K562 (cell line): ENCODE measurements around the gene ORC3. TPM values are rescaled to one million over a fixed set of nuclear protein-coding genes. Genes with fewer than 3 reads are reported as not detected.

Experiments used
- CHD1 ChIP-seq: fragments of 200-600 bp; sonication (generic); IDR thresholded peaks from one replicate; pipeline ENCODE4 v1.6.1; 2012; ENCODE audit warnings: mild to moderate bottlenecking, moderate library complexity, low read length, inconsistent platforms
- CREBBP ChIP-seq: IDR thresholded peaks from one replicate; pipeline ENCODE4 v1.6.1; 2012; ENCODE audit warnings: low read depth, mild to moderate bottlenecking, control low read depth, inconsistent platforms, low read length
- DACH1 ChIP-seq: fragments of 450-650 bp; IDR thresholded peaks from 2 replicates; pipeline ENCODE4 v1.6.1; 2018; ENCODE audit not compliant: partially characterized antibody
- EGR1 ChIP-seq: fragments of 450-650 bp; conservative IDR thresholded peaks from 2 replicates; pipeline ENCODE4 v1.6.1; 2017; ENCODE audit warnings: mild to moderate bottlenecking
- IFI16 ChIP-seq: fragments of 250-450 bp; sonication (Bioruptor Pico); IDR thresholded peaks from 2 replicates; pipeline ENCODE4 v2.1.2; 2022; ENCODE audit warnings: mild to moderate bottlenecking, inconsistent platforms
- LCOR ChIP-seq: sonication (generic); formaldehyde crosslinking; IDR thresholded peaks from 2 replicates; pipeline ENCODE4 v1.8.0; 2022; ENCODE audit warnings: mild to moderate bottlenecking, missing genetic modification reagents
- MAFK ChIP-seq: IDR thresholded peaks from 2 replicates; pipeline ENCODE4 v1.6.1; 2011; ENCODE audit warnings: low read length, improper control_type of control experiment
- RBFOX2 ChIP-seq: fragments of 200-400 bp; formaldehyde crosslinking; IDR thresholded peaks from 2 replicates; pipeline ENCODE4 v1.6.1; 2017; ENCODE audit warnings: low read depth, mild to moderate bottlenecking, low read length, moderate library complexity
- RCOR1 ChIP-seq, 2 experiments: IDR thresholded peaks; 2 replicates each; pipeline ENCODE4 v1.6.1; 2012; ENCODE audit warnings: low read depth in 2 of 2, low read length in 2 of 2, borderline replicate concordance in 1 of 2, improper control_type of control experiment in 1 of 2
- XRCC4 ChIP-seq: IDR thresholded peaks from one replicate; pipeline ENCODE4 v1.6.1; 2011; ENCODE audit not compliant: insufficient read depth, insufficient read length; ENCODE audit errors: extremely low read depth
- ZNF121 ChIP-seq: sonication (generic); formaldehyde crosslinking; conservative IDR thresholded peaks from 2 replicates; pipeline ENCODE4 v1.8.0; 2022; ENCODE audit warnings: missing genetic modification reagents
- ZNF140 ChIP-seq: fragments of 250-450 bp; sonication (Bioruptor Pico); IDR thresholded peaks from 2 replicates; pipeline ENCODE4 v1.8.0; 2021; ENCODE audit warnings: moderate library complexity, mild to moderate bottlenecking, inconsistent platforms
- ZNF165 ChIP-seq: fragments of 250-450 bp; sonication (Bioruptor Pico); IDR thresholded peaks from 2 replicates; pipeline ENCODE4 v1.4.0; 2020; ENCODE audit warnings: borderline replicate concordance
- ZNF766 ChIP-seq: fragments of 200-800 bp; sonication (Bioruptor generic); conservative IDR thresholded peaks from 2 replicates; pipeline ENCODE4 v1.6.1; 2016; ENCODE audit warnings: missing genetic modification characterization, missing compliant biosample characterization
- polyA plus RNA-seq, 8 experiments: library from polyadenylated mRNA; depleted of rRNA in 4 of 8; stranded (reverse) in 5 of 8; unstranded in 3 of 8; fragments of >200 nt; fragmentation: Nextera tagmentation in 2 of 8; fragmentation: Illumina TruSeq in 1 of 8; extraction: Ambion mirVana in 2 of 8; extraction: Trizol in 1 of 8; gene quantifications; 2 replicates each; pipeline versions ENCODE4 v1.2.1 to v1.2.3, GENCODE V29; 2011 to 2014; ENCODE audit warnings: inconsistent platforms in 1 of 8, missing spikeins in 1 of 8
- total RNA-seq, 7 experiments: library from RNA; depleted of rRNA in 6 of 7; stranded (reverse); fragments of >200 nt in 6 of 7; fragmentation: Illumina TruSeq in 2 of 7; extraction: Trizol in 2 of 7; gene quantifications; 2 replicates each; pipeline versions ENCODE4 v1.2.1 to v1.2.3, GENCODE V29; 2011 to 2021; ENCODE audit warnings: low replicate concordance in 1 of 7
- TF ChIP-seq, protein P1 (sequence below): fragments of 450-650 bp; IDR thresholded peaks from 2 replicates; pipeline ENCODE4 v1.6.1; 2016; ENCODE audit warnings: antibody characterized with exemption
- TF ChIP-seq, protein P2 (sequence below): fragments of 450-650 bp; IDR thresholded peaks from 2 replicates; pipeline ENCODE4 v1.6.1; 2014; ENCODE audit warnings: low read depth, mild to moderate bottlenecking, moderate library complexity, borderline replicate concordance
- TF ChIP-seq, protein P3 (sequence below): IDR thresholded peaks from 3 replicates; pipeline ENCODE4 v1.6.1; 2011; ENCODE audit warnings: borderline replicate concordance, mild to moderate bottlenecking, moderate library complexity; ENCODE audit not compliant: insufficient read length; ENCODE audit errors: extremely low read depth
- TF ChIP-seq, protein P4 (sequence below): fragments of 250-450 bp; sonication (Bioruptor Pico); IDR thresholded peaks from 2 replicates; pipeline ENCODE4 v1.8.0; 2022; ENCODE audit warnings: inconsistent platforms, mild to moderate bottlenecking, moderate library complexity, borderline replicate concordance

ORC3 gene
- total and polyA plus RNA-seq, 9 of the 15 experiments (the other 6 are each of a cell fraction or from before 2014, with no cell fraction given), result 28.8 to 159 (median 74.8) TPM

DNA sequence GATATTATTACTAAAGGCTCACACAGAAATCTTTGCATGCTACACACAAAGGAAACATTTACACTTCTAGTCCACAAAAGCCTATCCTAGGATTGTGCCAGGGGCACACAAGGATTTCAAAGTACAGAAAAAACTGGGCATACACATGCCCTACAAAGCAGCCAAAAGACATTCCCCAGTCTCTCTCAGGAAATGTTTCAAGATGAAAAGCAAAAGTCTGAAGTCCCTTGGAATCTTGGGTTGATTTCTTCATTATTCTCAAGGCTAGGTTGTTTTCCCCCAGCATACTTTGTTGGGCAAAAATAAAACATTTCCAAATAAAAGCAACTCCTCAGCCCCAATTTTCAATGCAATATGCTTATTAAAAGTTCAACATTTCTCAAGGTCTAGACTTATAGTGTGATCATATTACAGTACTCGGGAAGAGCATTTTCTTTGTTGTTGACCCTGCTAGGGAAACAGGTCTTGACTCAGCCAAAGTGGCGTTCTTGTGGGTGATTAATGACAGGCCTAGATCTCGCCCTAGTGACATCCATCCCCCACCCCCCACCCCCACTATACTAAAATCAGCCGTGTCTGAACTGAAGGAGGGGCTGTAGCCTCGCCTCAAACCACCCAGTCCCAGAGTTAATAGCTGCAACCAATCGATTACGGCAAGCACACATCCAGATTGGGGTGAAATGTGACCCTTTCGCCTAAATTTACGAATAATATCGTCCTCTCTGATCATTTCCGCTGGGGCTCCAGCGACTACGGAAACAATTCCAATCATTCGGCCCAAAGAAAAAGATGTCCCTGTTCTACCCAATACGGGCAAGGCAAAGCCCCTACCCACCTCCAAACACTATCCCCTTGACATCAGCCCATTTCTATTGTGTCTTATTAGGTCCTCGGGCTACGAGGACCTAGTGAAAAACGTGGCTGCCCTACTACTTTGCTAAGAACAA, 110.7 kb downstream of the ORC3 start (continued):
- TF ChIP-seq ZNF140 (CRISPR knock-in tag) (no peak), CREBBP (no peak), DACH1 (peak; percentile 35), RBFOX2 (no peak), CHD1 (no peak), ZNF766 (no peak), ZNF121 (CRISPR knock-in tag) (no peak), MAFK (peak; percentile 10; the same call in 1 of the 2 replicates), XRCC4 (no peak), RCOR1 (IDR thresholded peaks at IDR 0.05; ENCODE audit: borderline replicate concordance in 1 of 2, low read depth in 2 of 2, low read length in 2 of 2) (peak in 1 of 2 experiments; percentile 52; a peak in 1 of 4 replicates), EGR1 (peak; percentile 57), ZNF165 (CRISPR knock-in tag) (no peak), IFI16 (CRISPR knock-in tag) (no peak), LCOR (CRISPR knock-in tag) (peak; percentile 48; the same call in 1 of the 2 replicates)
- TF ChIP-seq, protein P1, sequence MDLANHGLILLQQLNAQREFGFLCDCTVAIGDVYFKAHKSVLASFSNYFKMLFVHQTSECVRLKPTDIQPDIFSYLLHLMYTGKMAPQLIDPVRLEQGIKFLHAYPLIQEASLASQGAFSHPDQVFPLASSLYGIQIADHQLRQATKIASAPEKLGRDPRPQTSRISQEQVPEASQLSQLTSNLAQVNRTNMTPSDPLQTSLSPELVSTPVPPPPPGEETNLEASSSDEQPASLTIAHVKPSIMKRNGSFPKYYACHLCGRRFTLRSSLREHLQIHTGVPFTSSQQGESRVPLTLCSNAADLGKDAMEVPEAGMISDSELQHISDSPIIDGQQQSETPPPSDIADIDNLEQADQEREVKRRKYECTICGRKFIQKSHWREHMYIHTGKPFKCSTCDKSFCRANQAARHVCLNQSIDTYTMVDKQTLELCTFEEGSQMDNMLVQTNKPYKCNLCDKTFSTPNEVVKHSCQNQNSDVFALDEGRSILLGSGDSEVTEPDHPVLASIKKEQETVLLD, result peak; percentile 55; the same call in 1 of the 2 replicates
- TF ChIP-seq, protein P2, sequence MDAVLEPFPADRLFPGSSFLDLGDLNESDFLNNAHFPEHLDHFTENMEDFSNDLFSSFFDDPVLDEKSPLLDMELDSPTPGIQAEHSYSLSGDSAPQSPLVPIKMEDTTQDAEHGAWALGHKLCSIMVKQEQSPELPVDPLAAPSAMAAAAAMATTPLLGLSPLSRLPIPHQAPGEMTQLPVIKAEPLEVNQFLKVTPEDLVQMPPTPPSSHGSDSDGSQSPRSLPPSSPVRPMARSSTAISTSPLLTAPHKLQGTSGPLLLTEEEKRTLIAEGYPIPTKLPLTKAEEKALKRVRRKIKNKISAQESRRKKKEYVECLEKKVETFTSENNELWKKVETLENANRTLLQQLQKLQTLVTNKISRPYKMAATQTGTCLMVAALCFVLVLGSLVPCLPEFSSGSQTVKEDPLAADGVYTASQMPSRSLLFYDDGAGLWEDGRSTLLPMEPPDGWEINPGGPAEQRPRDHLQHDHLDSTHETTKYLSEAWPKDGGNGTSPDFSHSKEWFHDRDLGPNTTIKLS, result 0 out of 2 replicates have a peak, but pooled peaks have one; percentile 25
- TF ChIP-seq, protein P3, sequence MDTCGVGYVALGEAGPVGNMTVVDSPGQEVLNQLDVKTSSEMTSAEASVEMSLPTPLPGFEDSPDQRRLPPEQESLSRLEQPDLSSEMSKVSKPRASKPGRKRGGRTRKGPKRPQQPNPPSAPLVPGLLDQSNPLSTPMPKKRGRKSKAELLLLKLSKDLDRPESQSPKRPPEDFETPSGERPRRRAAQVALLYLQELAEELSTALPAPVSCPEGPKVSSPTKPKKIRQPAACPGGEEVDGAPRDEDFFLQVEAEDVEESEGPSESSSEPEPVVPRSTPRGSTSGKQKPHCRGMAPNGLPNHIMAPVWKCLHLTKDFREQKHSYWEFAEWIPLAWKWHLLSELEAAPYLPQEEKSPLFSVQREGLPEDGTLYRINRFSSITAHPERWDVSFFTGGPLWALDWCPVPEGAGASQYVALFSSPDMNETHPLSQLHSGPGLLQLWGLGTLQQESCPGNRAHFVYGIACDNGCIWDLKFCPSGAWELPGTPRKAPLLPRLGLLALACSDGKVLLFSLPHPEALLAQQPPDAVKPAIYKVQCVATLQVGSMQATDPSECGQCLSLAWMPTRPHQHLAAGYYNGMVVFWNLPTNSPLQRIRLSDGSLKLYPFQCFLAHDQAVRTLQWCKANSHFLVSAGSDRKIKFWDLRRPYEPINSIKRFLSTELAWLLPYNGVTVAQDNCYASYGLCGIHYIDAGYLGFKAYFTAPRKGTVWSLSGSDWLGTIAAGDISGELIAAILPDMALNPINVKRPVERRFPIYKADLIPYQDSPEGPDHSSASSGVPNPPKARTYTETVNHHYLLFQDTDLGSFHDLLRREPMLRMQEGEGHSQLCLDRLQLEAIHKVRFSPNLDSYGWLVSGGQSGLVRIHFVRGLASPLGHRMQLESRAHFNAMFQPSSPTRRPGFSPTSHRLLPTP, result no peak
- TF ChIP-seq, protein P4, sequence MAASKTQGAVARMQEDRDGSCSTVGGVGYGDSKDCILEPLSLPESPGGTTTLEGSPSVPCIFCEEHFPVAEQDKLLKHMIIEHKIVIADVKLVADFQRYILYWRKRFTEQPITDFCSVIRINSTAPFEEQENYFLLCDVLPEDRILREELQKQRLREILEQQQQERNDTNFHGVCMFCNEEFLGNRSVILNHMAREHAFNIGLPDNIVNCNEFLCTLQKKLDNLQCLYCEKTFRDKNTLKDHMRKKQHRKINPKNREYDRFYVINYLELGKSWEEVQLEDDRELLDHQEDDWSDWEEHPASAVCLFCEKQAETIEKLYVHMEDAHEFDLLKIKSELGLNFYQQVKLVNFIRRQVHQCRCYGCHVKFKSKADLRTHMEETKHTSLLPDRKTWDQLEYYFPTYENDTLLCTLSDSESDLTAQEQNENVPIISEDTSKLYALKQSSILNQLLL (CRISPR knock-in tag), result no peak
